ENCODE data around the gene IRAK3. TPM values are rescaled to one million over a fixed set of nuclear protein-coding genes. Genes with fewer than 3 reads are reported as not detected.
"Not testable (repeated sequence)": the region's sequence is repeated elsewhere in the genome, so short reads cannot be mapped to it uniquely, and the experiment has no call there.

The IRAK3 gene
- total RNA-seq, 4 donors from 2014 or later, result 3.0 to 26.4 (median 7.8) TPM

- DNase-seq, result no peak
- Histone ChIP-seq H3K27me3 (no peaks in the 10 kb centered on the region), H3K4me1 (peaks cover 0 to 1% (median 0%) of the 10 kb centered on the region in 4 donors), H3K4me3 (no peak overlapping the region), H3K36me3 (no peaks in the 10 kb centered on the region), H3K27ac (no peak overlapping the region), H3K9me3 (no peaks in the 10 kb centered on the region)
- TF ChIP-seq CTCF (IDR thresholded peaks at IDR 0.05), result no peak
Measured at GRCh38 chr12:66210840-66211239, 21.8 kb downstream of the IRAK3 start.

GRCh38 chr12:66211573-66211972 lies 22.6 kb downstream of the IRAK3 start:
- H3K36me3 ChIP-seq, DNase-seq: not testable (repeated sequence)

GRCh38 chr12:66213011-66213410 lies 24.0 kb downstream of the IRAK3 start:
- H3K4me3 ChIP-seq, H3K9me3 ChIP-seq, H3K4me1 ChIP-seq, H3K36me3 ChIP-seq, DNase-seq, H3K27ac ChIP-seq, H3K27me3 ChIP-seq: not testable (repeated sequence)

More at GRCh38 chr12:66211573-66211972, 22.6 kb downstream of the IRAK3 start:
- not testable (repeated sequence) for H3K4me3 ChIP-seq, H3K4me1 ChIP-seq, H3K27me3 ChIP-seq, H3K9me3 ChIP-seq, H3K27ac ChIP-seq

- Histone ChIP-seq H3K9me3 (peaks cover 0 to 4% (median 0%) of the 10 kb centered on the region in 4 donors), H3K4me3 (no peak overlapping the region), H3K4me1 (peaks cover 0 to 5% (median 0%) of the 10 kb centered on the region in 4 donors), H3K36me3 (peaks cover 0 to 3% (median 0%) of the 10 kb centered on the region in 3 donors), H3K27ac (no peak overlapping the region), H3K27me3 (no peaks in the 10 kb centered on the region)
- TF ChIP-seq POLR2A (IDR thresholded peaks at IDR 0.05) (no peak), CTCF (IDR thresholded peaks at IDR 0.05) (no peak)
- no peak for DNase-seq
Measured at GRCh38 chr12:66217342-66217917, 28.4 kb downstream of the IRAK3 start.

GRCh38 chr12:66228462-66228861 lies 39.4 kb downstream of the IRAK3 start:
- H3K4me1 ChIP-seq, result no peaks in the 10 kb centered on the region
- DNase-seq, result no peak
- H3K9me3 ChIP-seq, result no peaks in the 10 kb centered on the region
- no peaks in the 10 kb centered on the region for H3K36me3 ChIP-seq
- no peak overlapping the region for H3K4me3 ChIP-seq
- no peak overlapping the region for H3K27ac ChIP-seq
- TF ChIP-seq POLR2A (IDR thresholded peaks at IDR 0.05) (no peak), CTCF (IDR thresholded peaks at IDR 0.05) (no peak)
- H3K27me3 ChIP-seq, result no peaks in the 10 kb centered on the region

GRCh38 chr12:66232263-66232662 lies 43.2 kb downstream of the IRAK3 start:
- Histone ChIP-seq H3K9me3 (no peaks in the 10 kb centered on the region), H3K4me3 (no peak overlapping the region), H3K27ac (no peak overlapping the region), H3K27me3 (no peaks in the 10 kb centered on the region), H3K4me1 (peaks cover 0 to 7% (median 0%) of the 10 kb centered on the region in 4 donors), H3K36me3 (no peaks in the 10 kb centered on the region)
- DNase-seq, result no peak
- no peak for TF ChIP-seq POLR2A (IDR thresholded peaks at IDR 0.05)
- TF ChIP-seq CTCF (IDR thresholded peaks at IDR 0.05), result no peak

All from Peyer's patch (tissue), 4 donors.